GM21360 (cell line): ENCODE data around the gene ASAH2.
"Not testable (repeated sequence)": the region's sequence is repeated elsewhere in the genome, so short reads cannot be mapped to it uniquely, and the experiment has no call there.

Source experiments
- ATAC-seq: cut with Tn5 transposase; IDR thresholded peaks from one replicate; pipeline ENCODE4 v1.9.1; 2021; ENCODE audit warnings: mild to moderate bottlenecking, moderate library complexity; ENCODE audit not compliant: unreplicated experiment

ASAH2 gene

DNA sequence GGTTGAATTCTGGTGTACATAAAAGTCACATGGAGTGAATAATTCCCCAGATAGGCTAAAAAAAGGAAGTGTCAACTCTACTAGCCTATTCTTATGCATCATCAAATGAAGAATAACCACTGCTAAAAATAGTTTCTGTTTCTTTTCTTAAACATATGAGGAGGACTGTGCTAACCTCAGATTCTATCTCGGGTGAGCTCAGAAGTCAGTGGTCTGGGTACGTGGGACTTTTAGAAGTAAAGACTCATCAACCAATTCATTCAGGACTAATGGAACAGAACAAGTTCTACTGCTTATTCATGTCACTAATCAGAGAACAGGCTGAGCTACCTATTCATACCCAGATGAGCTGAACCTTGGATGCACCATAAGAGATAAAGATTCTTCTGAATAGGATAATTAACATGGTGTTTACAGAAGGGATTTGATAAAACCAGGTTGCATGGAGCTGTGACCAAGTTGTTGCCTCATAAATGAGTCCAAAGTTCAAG is 9.5 kb upstream of the ASAH2 start:
- ATAC-seq, result peak; percentile 97

DNA sequence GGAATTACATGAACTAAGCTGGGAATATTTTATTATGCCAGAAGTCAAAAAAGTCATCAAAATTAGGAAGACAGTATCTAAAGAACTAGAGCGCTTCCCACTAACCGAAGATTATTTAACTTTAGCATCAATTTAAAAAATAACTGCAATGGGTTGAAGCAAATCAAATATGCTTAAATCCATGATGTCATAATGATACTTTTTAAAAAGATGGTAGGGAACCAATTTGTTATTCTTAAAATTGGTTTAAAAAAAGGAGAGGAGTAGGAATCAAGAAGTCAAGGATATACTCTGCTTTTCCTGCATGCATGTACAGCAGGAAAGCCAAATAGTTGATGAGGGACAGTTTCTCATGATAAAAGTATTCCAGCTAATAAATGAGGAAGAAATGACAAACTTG is 3.2 kb upstream of the ASAH2 start:
- ATAC-seq, result no peak

DNA sequence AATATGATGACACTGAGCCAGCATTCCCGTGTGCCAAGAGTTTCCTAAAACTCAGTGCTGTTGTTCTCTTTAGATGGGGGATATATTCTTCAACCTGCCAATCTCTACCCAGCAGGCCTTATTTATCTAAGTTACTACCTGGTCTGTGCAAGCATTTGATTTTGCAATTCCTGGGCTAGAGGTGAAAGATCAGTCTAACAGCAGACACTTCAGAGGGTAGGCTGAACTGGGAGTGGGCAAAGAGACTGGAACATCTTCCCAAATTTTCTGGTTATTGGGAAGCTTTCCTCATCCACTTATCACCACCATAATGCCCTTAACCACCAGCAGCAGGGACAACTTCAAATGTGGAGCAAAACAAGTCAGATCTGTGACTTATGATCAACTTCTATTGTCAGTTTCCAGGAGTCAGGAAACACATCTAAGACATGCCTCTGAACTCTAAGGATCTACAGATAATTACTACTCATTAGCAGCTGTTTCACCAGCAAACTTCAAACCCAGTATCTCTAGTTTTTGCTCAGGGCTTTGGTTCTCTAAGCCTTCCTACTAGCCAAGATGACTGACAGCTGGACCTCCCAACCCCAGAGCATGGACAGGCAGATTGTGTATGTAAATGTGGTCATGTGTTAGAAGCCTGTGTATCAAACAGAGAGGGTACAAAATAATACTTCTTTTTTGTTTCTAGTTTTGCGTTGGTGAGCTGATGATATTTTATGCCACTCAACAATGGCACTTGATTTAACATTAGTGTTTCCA is 1.0 kb downstream of the ASAH2 start:
- no peak for ATAC-seq

DNA sequence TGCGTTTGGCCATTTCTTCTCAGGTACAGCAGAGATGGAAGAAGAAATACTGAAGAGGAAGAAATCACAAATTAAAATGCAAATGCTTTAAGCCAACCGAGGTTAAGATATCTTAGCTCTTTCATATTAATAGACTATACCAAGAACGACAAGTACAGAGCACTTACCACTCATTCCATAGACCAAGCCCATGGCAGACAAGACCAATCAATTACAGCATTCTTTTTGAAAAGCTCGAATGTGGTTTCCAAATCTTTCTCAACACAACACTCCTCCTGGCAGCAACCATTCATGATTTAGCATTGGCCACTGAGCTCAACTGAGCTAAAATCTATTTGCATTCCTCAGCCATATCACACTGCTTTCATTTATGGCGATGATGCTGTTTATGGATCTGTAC is 2.7 kb downstream of the ASAH2 start:
- no peak for ATAC-seq

DNA sequence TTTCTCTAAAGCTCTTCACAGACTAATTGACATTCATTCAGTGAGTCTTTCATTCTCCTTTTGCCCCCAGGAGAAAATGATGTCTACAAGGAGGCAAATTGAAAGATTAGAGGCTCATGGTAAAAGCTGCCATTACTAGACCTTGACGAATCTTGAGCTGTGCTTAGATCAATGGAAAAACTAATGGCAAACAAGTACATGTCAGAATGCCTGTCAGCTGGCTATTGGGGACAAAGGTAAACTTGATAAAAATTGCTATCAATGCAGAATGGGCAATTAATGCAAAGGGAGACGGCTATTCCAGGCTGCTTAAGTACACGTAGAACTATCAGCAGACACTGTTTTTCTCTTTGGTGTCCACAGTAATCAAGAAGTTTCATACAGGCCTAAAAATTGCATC is 3.3 kb downstream of the ASAH2 start:
- ATAC-seq, result no peak

DNA sequence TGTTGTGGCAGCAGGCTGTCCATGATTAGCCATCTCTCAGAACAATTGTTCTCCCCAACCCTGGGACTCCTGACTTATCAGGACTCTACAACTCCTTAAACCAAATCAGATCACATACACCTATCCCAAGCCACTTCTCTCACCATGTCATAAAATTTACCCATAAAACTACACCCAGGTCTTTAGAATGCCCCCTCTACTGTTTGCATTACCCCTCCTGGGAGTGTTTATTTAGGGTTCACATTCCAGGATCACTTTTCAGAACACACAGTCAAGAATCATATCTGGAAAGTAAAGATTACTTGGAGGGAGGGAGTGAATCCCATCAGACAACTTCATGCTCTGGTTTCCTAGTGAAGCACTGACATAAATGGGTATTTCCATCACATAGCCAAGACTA is 7.1 kb downstream of the ASAH2 start:
- no peak for ATAC-seq

DNA sequence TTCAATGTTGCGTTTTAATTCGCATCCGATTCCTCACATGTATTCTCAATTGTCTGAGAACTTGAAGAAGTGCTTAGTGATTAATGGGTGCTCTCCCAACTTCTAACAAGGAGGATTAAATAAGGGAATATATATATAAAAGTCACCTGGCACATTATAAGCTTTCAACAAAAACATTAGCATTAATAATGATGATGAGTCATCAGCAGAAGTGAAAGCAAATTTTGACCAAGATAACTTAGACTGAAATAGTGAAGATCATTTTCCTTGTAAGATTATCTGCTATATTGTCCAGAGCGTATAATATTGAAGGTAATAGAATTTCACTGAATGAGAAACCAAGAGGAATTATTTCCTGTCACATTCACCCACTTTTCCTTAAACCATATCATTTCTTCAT is 8.5 kb downstream of the ASAH2 start:
- no peak for ATAC-seq

DNA sequence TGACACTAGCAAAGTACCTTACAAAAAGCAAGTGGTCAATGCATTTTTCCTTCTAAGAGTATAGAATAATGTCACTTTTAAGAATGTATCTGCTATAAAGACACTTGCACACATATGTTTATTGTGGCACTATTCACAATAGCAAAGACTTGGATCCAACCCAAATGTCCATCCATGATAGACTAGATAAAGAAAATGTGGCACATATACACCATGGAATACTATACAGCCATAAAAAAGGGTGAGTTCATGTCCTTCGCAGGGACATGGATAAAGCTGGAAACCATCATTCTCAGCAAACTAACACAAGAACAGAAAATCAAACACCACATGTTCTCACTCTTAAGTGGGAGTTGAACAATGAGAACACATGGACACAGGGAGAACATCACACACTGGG is 9.8 kb downstream of the ASAH2 start:
- not testable (repeated sequence) for ATAC-seq

DNA sequence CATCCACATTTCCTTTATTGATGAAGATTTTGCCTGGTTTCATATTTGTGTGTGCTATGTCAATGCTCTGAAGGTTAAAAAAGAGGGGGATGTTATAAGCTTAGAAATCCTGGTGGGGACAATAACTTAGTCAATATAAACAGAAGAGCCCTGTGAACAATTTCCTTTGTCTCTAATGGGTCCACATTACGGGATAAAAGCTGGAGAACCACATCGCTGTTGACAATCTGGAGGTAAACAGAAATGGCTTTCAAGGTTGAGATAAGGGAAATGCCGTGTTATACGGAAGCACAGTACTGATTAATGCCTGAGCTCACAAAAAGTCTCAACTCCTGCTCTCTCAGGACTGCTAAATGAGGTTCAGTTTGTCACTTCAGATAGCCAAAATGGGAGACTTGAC is 16.8 kb downstream of the ASAH2 start:
- ATAC-seq, result no peak

DNA sequence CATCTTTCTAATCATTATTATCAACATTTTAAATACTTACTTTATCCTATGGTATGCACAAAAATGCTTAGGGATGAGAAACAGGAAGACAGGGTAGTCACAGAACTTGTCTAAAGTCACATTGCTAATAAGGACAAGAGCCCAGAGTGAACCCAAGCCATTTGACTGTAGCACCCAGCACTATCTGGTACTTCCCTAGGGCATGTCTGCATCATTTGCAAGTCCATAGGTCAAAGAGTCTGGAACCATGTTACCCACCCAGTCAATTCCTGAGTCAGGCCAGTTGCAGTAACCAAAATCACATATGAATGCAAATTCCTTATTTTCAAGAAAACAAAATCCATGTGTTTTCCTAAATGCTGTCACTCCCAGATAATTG is 19.1 kb downstream of the ASAH2 start:
- ATAC-seq, result no peak

DNA sequence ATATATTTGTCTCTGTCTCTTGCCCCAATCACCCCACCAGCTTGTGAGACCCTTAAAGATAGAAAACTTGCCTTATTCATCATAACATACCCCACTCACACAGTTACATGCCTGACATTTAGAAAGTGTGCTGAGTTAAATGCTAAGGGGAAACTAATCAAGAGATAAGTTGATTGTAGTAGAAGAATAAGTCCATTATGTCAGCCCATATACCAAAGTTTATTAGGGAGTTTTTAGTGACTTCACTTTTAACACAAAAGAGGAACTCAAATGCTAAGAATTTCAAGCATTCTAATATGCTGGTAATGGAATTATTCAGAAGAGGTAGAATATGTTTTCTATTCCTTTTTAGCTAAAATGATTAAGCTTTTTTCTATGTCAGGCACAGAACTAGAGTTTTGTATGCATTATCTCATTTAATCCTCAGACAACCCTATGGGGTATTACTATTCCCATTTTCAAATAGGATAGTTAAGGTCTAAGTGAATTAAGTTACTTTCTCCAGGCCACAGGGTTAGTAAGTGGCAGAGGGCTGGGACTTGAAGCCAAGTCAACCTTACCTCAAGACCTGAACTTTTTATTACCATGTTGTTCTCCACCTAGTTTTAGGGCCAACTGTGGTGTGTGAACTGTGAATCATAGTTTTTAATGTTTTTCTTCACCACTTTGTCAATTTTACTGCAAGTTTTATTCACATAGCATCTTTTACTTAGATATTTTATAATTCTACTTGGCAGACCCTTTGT is 19.6 kb downstream of the ASAH2 start:
- no peak for ATAC-seq

DNA sequence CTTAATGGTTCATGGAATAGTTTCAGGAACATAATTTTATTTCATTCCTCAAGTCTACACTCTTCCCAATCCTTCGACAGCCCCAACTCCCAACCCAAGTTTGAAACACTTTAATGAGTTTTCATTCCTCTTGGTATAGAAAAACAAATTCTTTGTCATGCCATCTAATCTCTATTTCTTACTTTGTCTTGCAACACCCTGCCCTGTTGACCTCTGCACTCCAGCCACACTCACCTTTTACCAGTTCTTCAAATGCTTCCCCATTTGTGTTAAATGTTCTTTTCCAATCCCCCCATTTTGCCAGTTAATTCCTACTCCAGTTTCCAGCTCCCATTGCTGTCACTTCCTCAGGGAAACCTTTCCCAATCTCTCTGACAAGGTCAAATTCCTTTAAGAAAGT is 21.9 kb downstream of the ASAH2 start:
- no peak for ATAC-seq

DNA sequence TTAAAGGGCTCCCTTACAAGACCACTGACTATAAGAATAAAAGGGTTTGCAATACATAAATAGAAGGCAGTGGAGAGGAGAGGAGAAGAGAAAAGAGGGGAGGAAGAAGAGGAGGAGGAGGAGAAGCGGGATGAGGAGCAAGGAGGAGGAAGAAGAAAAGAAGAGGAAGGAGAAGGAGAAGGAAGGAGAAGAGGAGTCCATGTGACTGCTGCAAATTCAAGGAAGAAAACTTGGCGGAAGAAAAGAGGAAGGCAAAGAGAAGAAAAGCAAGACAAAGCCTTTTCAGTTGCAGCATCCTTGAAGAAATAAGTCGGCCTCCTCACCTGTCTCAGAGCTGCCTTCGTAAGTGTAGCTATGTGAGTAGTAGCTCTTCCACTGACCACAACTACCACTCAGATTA is 22.6 kb downstream of the ASAH2 start:
- ATAC-seq, result no peak

DNA sequence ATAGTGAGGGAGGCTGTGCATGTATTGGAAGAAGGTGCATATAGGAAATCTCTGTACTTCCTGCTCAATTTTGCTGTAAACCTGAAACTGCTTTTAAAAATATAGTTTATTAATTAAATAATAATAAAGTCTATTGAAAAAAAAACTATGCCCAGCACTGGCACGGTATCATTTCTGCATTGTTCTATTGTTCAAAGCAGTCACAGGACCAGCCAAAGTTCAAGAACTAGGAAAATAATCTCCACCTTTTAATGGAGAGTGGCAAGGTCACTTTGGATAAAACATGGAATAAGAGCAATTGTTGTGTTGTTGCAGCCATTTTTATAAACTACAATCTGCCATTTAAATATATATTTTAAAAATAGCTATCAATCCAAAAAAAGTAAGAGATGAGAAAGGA is 24.7 kb downstream of the ASAH2 start:
- no peak for ATAC-seq

DNA sequence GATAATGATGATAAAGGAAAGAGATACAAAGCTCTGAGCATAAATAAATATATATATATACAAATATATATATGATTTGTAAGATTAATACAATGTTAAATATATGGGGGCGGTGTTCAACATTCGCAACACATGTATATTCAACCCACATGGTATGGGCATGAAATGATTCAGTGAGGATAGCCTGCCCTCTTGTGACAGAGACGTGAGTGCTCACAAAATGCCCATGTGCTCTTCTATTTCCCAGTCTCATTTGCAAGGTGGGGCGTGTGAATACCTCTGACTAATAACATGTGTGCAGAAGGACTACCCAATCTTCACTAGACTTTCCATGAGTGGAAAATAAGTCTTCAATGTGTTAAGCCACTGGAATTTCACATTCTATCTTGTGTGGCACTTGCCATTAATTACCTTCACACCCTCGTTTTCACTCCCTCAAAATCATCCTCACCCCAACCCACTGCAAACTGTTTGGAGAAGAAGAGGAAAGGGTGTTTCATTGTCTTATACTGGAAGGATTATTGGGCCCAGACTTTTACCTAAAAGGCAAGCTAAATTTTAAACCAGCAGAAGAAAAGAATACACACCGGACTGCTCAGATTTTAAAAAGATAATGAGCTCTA is 26.9 kb downstream of the ASAH2 start:
- peak; percentile 96 for ATAC-seq

DNA sequence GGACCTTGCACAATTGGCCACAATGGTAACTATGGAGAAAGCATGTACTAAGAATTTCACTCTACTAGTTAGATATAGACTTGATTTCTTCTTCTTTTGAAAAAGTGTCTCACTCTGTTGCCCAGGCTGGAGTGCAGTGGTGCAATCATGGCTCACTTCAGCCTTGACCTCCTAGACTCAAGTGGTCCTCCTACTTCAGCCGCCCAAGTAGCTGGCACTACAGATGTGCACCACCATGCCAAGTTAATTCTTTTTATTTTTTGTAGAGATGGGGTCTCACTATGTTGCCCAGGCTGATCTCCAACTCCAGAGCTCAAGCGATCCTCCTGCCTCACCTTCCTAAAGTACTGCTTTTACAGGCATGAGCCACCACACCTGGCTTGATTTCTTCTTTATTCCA is 29.1 kb downstream of the ASAH2 start:
- no peak for ATAC-seq

DNA sequence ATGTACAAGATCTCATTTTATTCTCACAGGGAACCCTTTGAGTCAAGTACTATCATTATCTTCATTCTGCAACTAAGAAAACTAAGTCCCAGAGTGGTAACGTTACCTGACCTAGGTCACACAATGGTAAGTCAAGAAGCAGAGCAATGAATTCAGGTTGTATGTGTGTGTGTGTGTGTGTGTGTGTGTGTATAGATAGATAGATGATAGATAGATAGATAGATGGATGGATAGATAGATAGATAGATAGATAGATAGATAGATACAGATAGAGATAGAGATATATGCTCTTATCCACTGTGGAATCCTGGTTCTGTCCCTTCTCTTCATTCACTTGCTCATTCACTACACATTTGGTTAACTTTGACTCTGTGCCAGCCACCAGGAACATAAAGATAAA is 29.8 kb downstream of the ASAH2 start:
- ATAC-seq, result no peak

DNA sequence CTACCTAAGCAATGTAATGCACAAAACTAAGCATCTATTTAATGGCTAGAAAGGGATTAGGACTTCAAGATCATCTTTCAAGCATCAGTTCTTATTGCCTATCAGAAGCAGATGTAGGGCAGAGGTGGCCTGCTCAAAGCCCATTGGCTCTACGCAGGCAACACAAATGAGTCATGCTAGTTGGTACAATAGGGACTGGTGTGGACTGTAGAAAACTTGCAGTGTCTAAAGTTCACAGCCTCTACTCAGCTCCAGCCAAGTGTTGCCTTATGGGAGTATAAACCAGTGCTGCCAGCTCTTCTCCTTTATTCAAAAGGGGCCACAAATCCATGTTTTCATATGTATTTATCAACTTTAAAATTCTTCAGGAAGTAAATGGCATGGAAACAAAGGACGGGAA is 31.7 kb downstream of the ASAH2 start:
- ATAC-seq, result no peak

DNA sequence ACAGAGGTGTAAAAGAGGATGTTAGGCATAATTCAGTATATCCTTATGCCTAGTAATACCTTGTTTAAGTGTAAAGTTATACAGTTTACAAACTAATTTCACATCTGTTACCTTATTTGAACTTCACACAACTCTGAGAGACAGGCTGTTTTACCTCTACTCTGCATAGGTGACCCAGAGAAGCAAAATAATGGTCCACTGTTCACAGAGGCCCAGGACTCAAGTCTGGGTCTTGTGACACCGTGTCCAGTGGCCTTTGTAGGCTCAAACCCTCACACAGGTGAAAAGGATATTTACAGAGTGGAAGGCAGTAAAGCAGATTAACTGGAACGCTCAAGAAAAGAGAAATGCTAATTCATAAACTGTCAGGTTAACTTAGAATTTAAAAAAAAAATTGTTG is 32.1 kb downstream of the ASAH2 start:
- ATAC-seq, result no peak

DNA sequence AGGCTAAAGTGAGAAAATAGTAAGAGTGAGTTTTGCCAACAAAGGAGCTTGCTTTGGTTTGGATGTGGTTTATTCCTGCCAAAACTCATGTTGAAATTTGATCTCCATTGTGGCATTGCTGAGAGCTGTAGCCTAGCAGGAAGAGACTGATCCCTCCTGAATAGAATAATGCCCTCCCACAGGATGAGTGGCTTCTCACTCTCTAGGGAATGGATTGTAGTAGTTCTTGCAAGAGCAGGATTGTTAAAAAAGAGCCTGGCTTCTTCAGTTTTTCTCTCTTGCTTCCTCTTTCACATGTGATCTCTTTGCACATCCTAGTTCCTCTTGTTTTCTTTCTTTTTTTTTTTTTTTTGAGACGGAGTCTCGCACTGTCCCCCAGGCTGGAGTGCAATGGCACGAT is 34.4 kb downstream of the ASAH2 start:
- ATAC-seq, result peak; percentile 67

DNA sequence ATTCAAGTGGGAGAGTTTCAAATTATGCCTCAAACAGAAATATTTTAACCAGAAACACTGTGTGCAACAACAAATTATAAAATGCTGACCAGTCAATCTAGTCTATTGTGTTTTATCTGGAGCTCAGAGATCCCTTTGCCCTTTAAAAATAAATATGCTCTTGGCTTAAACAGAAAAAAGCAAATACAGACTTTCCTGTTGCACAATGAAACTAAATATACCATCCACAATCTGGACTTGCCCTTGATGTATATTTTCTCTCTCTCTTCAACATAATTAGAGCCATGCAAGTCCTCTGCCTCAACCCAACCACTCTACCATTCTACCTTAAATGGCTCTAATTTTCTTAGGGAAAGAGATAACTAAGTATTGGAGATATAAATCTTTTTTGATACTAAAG is 34.9 kb downstream of the ASAH2 start:
- no peak for ATAC-seq

DNA sequence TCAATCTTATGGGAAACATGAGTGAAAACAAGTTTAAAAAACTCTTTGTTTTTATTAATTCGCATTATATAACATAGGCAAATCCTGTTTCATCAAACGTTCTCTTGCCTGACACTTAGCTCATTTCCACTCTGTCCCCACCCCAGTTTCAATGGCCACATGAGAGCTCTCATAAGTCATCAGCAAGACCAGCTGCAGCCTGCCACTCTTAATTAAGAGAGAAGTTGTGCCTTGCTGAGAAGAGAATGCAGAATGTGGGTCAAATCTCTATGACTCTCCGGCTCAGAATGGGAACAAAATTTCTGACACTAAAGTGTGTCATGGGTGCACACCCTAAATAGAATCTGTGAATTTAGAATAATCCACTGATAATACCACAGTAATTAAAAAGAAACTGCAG is 39.6 kb downstream of the ASAH2 start:
- no peak for ATAC-seq
